Spleen (tissue), 11 donors: ENCODE measurements around the gene GSTA3. TPM values are rescaled to one million over a fixed set of nuclear protein-coding genes. Genes with fewer than 3 reads are reported as not detected.

Experiments used
- DNase-seq: peaks from one replicate; pipeline ENCODE4 v3.0.0-alpha.2; 2020
- H3K27ac ChIP-seq, 8 donors: fragments of 200-600 bp; sonication (generic) in 7 of 8; 1 replicate in 4 of 8; 2 replicates in 4 of 8; pipeline versions ENCODE4 v1.5.0 to v1.8.0; 2016 to 2021; ENCODE audit warnings: inconsistent platforms in 4 of 8, mild to moderate bottlenecking in 4 of 8, moderate library complexity in 1 of 8
- H3K27me3 ChIP-seq, 7 donors: fragments of 200-600 bp; sonication (generic) in 6 of 7; replicated peaks in 1 of 7; 1 replicate in 4 of 7; 2 replicates in 3 of 7; pipeline versions ENCODE4 v1.5.0 to v1.8.0; 2016 to 2021; ENCODE audit warnings: inconsistent platforms in 3 of 7, mild to moderate bottlenecking in 1 of 7
- H3K36me3 ChIP-seq, 6 donors: fragments of 200-600 bp; sonication (generic) in 5 of 6; 1 replicate in 4 of 6; 2 replicates in 2 of 6; pipeline versions ENCODE4 v1.5.0 to v1.8.0; 2016 to 2021; ENCODE audit warnings: inconsistent platforms in 2 of 6
- H3K4me1 ChIP-seq, 6 donors: fragments of 200-600 bp; sonication (generic) in 5 of 6; 1 replicate in 3 of 6; 2 replicates in 3 of 6; pipeline versions ENCODE4 v1.5.0 to v1.8.0; 2016 to 2021; ENCODE audit warnings: inconsistent platforms in 3 of 6
- H3K4me3 ChIP-seq, 8 donors: fragments of 200-600 bp; sonication (generic) in 7 of 8; 1 replicate in 4 of 8; 2 replicates in 4 of 8; pipeline versions ENCODE4 v1.5.0 to v1.8.0; 2016 to 2021; ENCODE audit warnings: inconsistent platforms in 4 of 8, mild to moderate bottlenecking in 4 of 8, moderate library complexity in 2 of 8
- H3K9me3 ChIP-seq, 8 donors: fragments of 200-600 bp; sonication (generic) in 7 of 8; 1 replicate in 4 of 8; 2 replicates in 4 of 8; pipeline versions ENCODE4 v1.5.0 to v1.8.0; 2016 to 2021; ENCODE audit warnings: inconsistent platforms in 4 of 8
- POLR2A ChIP-seq, 3 donors: fragments of 450-650 bp; IDR thresholded peaks; one replicate each; pipeline ENCODE4 v1.5.1; 2017; ENCODE audit warnings: antibody characterized with exemption in 3 of 3, mild to moderate bottlenecking in 1 of 3
- POLR2AphosphoS5 ChIP-seq, 3 donors: sonication (generic); formaldehyde crosslinking; IDR thresholded peaks; one replicate each; pipeline ENCODE4 v1.5.1; 2017; ENCODE audit warnings: antibody characterized with exemption in 3 of 3
- WGBS, 5 donors: extraction: QIAGEN DNeasy Blood & Tissue Kit in 3 of 5; methylation state at CpG; one replicate each; pipeline versions ENCODE4 v1.1.5 to v1.1.7; 2013 to 2018; 5-methylcytosine and 5-hydroxymethylcytosine counted together
- intact Hi-C: fragments of 100-400 bp; cut with DNase I; formaldehyde crosslinking; loops from one replicate; pipeline ENCODE4 v1.15.0; 2023; ENCODE audit warnings: low total_unique reads
- polyA plus RNA-seq, 3 donors: library from polyadenylated mRNA; stranded (reverse); fragments of 200-250 nt; gene quantifications; one replicate each; pipeline ENCODE4 v1.2.1, GENCODE V29; 2013
- total RNA-seq, 7 donors: library from RNA; depleted of rRNA in 3 of 7; stranded (reverse); fragments of >200 nt in 3 of 7; fragmentation: NEBNext Ultra II Directional in 4 of 7; extraction: Animal tissue kit (Norgen Biotek cat#: 25700) in 4 of 7; gene quantifications; one replicate each; pipeline versions ENCODE4 v1.1.0 to v1.2.1, GENCODE V29; 2016 to 2021
- TF ChIP-seq, protein P1 (sequence below), 11 experiments: fragments of 200-600 bp in 7 of 11; fragments of 450-650 bp in 4 of 11; sonication (generic) in 4 of 11; IDR thresholded peaks in 8 of 11; conservative IDR thresholded peaks in 3 of 11; 1 replicate in 7 of 11; 2 replicates in 4 of 11; pipeline versions ENCODE4 v1.4.0 to v1.8.0; 2016 to 2021; ENCODE audit warnings: antibody characterized with exemption in 11 of 11, inconsistent platforms in 4 of 11, mild to moderate bottlenecking in 1 of 11
- donor health status: healthy with polysubstance abuse.
- donor health status: DM: no; HTN: no; CAD: no; lungs with moderate emphysema.
- donor health status: DM: no; HTN: no; CAD: no.
- donor health status: Bipolar disorder and iron deficiency.
- donor health status: healthy.
- donor health status: DM: no; HTN: no; CAD: no.
- donor health status: DM: yes; HTN: yes; CAD: no.

Gene GSTA3
- total and polyA plus RNA-seq, 10 donors: not detected

DNA sequence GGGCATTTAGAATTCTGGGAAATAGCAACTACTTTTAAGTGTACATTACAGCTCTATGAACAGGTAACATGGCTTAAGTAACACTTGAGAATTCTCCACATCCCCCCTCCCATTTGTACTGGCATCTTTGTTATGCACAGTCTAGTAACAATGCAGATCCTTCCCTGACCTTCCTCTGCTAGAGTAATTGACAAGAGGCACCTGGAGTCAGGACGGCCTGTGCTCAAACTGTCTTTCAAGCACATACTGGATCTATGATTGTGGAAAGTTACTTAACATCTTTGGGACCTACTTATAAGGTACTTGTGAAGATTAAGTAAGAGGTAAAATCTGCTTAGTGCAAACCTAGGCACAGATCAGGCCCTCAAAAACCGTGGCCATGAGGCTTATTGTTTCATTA lies 21.9 kb upstream of the GSTA3 start:
- H3K36me3 ChIP-seq: no peaks in the 10 kb centered on the region
- 76 to 81% (median 78%) methylated on average over 2 of the region's 2 CpGs for WGBS, 5 donors
- H3K27me3 ChIP-seq: no peaks in the 10 kb centered on the region
- intact Hi-C loops: no loop called here
- no peaks in the 10 kb centered on the region for H3K9me3 ChIP-seq
- TF ChIP-seq POLR2A (IDR thresholded peaks at IDR 0.05) (no peak), POLR2AphosphoS5 (IDR thresholded peaks at IDR 0.05) (no peak)
- TF ChIP-seq, protein P1, sequence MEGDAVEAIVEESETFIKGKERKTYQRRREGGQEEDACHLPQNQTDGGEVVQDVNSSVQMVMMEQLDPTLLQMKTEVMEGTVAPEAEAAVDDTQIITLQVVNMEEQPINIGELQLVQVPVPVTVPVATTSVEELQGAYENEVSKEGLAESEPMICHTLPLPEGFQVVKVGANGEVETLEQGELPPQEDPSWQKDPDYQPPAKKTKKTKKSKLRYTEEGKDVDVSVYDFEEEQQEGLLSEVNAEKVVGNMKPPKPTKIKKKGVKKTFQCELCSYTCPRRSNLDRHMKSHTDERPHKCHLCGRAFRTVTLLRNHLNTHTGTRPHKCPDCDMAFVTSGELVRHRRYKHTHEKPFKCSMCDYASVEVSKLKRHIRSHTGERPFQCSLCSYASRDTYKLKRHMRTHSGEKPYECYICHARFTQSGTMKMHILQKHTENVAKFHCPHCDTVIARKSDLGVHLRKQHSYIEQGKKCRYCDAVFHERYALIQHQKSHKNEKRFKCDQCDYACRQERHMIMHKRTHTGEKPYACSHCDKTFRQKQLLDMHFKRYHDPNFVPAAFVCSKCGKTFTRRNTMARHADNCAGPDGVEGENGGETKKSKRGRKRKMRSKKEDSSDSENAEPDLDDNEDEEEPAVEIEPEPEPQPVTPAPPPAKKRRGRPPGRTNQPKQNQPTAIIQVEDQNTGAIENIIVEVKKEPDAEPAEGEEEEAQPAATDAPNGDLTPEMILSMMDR (IDR thresholded peaks at IDR 0.05 in 8 of 11, conservative IDR thresholded peaks at IDR 0.05 in 3 of 11): no peak
- H3K4me1 ChIP-seq: no peaks in the 10 kb centered on the region
- no peak overlapping the region for H3K4me3 ChIP-seq
- no peak for DNase-seq
- no peak overlapping the region for H3K27ac ChIP-seq

DNA sequence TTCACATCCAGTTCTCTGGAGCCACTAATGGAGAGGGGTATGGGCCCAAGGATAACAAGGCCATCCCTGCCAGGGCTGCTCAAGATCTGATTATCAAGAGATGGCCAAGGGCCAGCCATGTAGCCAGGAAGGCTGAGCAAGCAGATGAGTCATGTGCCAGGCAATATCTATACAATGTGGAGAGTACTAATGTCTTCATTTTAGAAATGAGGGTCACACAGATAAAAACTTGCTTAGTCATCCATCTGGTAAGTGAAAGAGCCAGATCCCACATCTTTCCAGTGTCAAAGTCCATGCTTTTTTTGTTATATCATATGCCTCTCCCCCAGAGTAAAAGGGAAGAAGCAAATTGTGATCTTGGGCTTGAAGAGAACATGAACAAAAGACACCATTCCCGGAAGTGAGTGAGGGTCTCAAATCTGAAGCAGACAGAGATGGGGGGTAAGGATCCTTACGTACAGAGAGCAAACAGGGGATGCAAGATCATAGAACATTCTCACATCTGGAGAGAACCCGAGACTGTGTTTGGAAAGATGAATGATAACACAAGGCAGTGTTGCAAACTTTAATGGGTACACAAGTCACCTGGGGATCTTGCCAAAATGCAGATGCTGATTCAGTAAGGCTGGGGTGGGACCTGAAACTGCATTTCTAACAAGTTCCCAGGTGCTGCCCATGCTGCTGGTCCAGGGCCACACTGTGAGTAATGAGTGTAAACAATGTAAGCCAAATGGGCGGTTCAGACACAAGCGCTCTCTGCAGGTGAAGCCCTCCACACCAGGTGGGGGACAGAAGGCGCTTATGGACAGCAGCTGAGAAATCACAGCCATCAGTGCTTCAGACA lies 20.0 kb upstream of the GSTA3 start:
- Histone ChIP-seq H3K27me3 (no peaks in the 10 kb centered on the region), H3K27ac (no peak overlapping the region), H3K4me1 (no peaks in the 10 kb centered on the region), H3K4me3 (no peak overlapping the region), H3K9me3 (no peaks in the 10 kb centered on the region), H3K36me3 (no peaks in the 10 kb centered on the region)
- DNase-seq: no peak
- intact Hi-C loops: no loop called here
- TF ChIP-seq, protein P1 (IDR thresholded peaks at IDR 0.05 in 8 of 11, conservative IDR thresholded peaks at IDR 0.05 in 3 of 11): no peak
- no peak for TF ChIP-seq POLR2A (IDR thresholded peaks at IDR 0.05)
- TF ChIP-seq POLR2AphosphoS5 (IDR thresholded peaks at IDR 0.05): no peak
- 86 to 98% (median 92%) methylated on average over 6 of the region's 6 CpGs for WGBS, 5 donors

DNA sequence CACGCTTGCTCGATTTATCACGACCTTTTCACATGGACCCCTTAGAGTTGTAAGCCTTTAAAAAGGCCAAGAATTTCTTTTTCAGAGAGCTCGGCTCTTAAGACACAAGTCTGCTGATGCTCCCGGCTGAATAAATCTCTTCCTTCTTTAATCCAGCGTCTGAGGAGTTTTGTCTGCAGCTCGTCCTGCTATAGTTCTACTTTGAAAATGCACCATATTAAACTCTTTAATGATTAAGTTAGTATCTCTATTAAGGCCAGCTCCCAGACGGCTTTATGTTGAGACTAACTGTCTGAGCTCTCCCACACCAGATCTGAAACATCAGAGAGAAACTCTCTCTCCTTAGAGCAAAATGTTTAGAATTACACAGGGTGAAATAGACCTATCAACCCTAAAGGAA lies 18.0 kb upstream of the GSTA3 start:
- no peak for DNase-seq
- H3K4me1 ChIP-seq: no peaks in the 10 kb centered on the region
- H3K4me3 ChIP-seq: no peak overlapping the region
- TF ChIP-seq, protein P1 (IDR thresholded peaks at IDR 0.05 in 8 of 11, conservative IDR thresholded peaks at IDR 0.05 in 3 of 11): no peak
- TF ChIP-seq POLR2A (IDR thresholded peaks at IDR 0.05) (no peak), POLR2AphosphoS5 (IDR thresholded peaks at IDR 0.05) (no peak)
- H3K9me3 ChIP-seq: no peaks in the 10 kb centered on the region
- intact Hi-C loops: no loop called here
- H3K27ac ChIP-seq: no peak overlapping the region
- H3K36me3 ChIP-seq: no peaks in the 10 kb centered on the region
- H3K27me3 ChIP-seq: no peaks in the 10 kb centered on the region
- 79 to 86% (median 84%) methylated on average over 8 of the region's 8 CpGs for WGBS, 5 donors

DNA sequence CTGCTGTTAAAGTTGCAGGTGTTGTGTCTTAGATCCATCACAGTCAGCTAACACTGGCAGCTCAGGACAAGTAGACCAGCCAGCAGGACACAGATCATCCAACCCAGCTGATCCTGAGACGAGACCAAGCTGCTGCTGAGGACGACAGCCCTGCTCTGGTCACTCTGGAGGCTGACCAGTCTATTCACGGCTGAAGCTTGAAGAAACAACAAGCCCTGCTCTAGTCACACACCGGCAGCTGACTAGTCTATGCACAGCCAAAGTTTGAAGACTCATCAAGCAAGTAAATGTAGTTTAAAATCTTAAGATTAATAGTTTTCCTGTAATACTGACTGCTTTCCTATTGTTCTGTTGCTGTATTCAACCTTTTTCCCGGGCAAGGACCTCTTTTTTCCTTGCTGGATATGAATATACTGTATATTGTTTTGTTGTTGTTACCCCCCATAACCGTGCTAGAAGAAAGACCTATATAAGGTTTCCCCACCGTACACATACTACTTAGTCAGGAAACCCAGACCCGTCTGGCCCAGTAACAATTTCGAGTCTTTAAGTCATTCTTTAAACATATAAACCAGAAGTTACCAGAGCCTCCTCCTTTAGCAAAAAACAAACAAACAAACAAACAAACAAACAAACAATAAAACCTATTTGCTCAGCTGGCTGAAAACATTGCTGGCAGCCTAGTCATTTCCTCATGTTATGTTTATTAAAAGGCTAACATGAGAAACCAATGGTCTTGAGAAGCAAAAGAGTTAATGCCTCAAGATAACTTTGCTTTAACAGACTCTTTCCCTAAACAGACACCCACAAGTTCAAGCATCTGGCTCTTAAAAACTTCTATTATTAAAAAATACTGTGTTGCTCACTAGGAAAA lies 16.7 kb upstream of the GSTA3 start:
- Histone ChIP-seq H3K36me3 (no peaks in the 10 kb centered on the region), H3K9me3 (no peaks in the 10 kb centered on the region), H3K4me1 (no peaks in the 10 kb centered on the region), H3K27me3 (no peaks in the 10 kb centered on the region), H3K4me3 (no peak overlapping the region), H3K27ac (no peak overlapping the region)
- DNase-seq: no peak
- WGBS, 5 donors: 69 to 86% (median 74%) methylated on average over 9 of the region's 9 CpGs
- intact Hi-C loops: no loop called here
- TF ChIP-seq POLR2AphosphoS5 (IDR thresholded peaks at IDR 0.05): no peak
- TF ChIP-seq POLR2A (IDR thresholded peaks at IDR 0.05): no peak
- TF ChIP-seq, protein P1 (IDR thresholded peaks at IDR 0.05 in 8 of 11, conservative IDR thresholded peaks at IDR 0.05 in 3 of 11): no peak
